Dermis lymphatic vessel endothelial cell (primary cell): ENCODE measurements around the gene GLIS1. TPM values are rescaled to one million over a fixed set of nuclear protein-coding genes. Genes with fewer than 3 reads are reported as not detected.

Source experiments
- total RNA-seq: library from RNA; depleted of rRNA; stranded (reverse); fragments of >200 nt; gene quantifications from 2 replicates; pipeline ENCODE4 v1.2.1, GENCODE V29; 2014

Gene GLIS1
- total RNA-seq = not detected in 2 replicates

GRCh38 chr1:53739109-53739681 lies at the start of gene GLIS1:
Gene GLIS1, minus strand, starts transcription at chr1:53739164. Its CDS starts 1,100 bp downstream, at chr1:53738064.

GRCh38 chr1:53459321-53460175 lies 279.4 kb downstream of the GLIS1 start, which contains the start of gene DMRTB1:
Gene DMRTB1, plus strand, starts transcription at chr1:53459399. Its CDS starts 55 bp downstream, at chr1:53459454.

Other genes with a start within 250 kb of the GLIS1 start
- gene NDC1, start 99.1 kb upstream of the GLIS1 start, total RNA-seq = 8.3 and 12.5 TPM in 2 replicates
- gene YIPF1, start 150.6 kb upstream of the GLIS1 start, total RNA-seq = 13.1 and 16.8 TPM in 2 replicates
- not detected in 2 replicates for gene DIO1, start 155.0 kb upstream of the GLIS1 start, total RNA-seq
- 15.1 and 18.0 TPM in 2 replicates for gene IFT25, start 206.5 kb upstream of the GLIS1 start, total RNA-seq
- gene LRRC42, start 207.2 kb upstream of the GLIS1 start, total RNA-seq = 17.2 and 23.8 TPM in 2 replicates